Breast epithelium (tissue), 4 donors: ENCODE results near the gene CHST15. TPM values are rescaled to one million over a fixed set of nuclear protein-coding genes. Genes with fewer than 3 reads are reported as not detected.

Source experiments
- DNase-seq, 2 donors: peaks; one replicate each; pipeline ENCODE4 v3.0.0-alpha.2; 2019; ENCODE audit warnings: low spot score in 2 of 2
- H3K27ac ChIP-seq, 2 donors: fragments of 200-600 bp; sonication (generic) in 1 of 2; one replicate each; pipeline ENCODE4 v1.5.1; 2016 to 2019; ENCODE audit warnings: mild to moderate bottlenecking in 1 of 2
- H3K27me3 ChIP-seq, 2 donors: fragments of 200-600 bp; sonication (generic) in 1 of 2; one replicate each; pipeline versions ENCODE4 v1.5.1 to v1.6.0; 2017 to 2019; ENCODE audit warnings: control low read depth in 1 of 2, mild to moderate bottlenecking in 1 of 2
- H3K36me3 ChIP-seq: fragments of 200-600 bp; one replicate; pipeline ENCODE4 v1.5.1; 2019
- H3K4me1 ChIP-seq, 2 donors: fragments of 200-600 bp; sonication (generic); one replicate each; pipeline ENCODE4 v1.5.1; 2016 to 2019; ENCODE audit warnings: control low read depth in 1 of 2
- H3K4me3 ChIP-seq, 3 donors: fragments of 200-600 bp; sonication (generic); 1 replicate in 2 of 3; 2 replicates in 1 of 3; pipeline ENCODE4 v1.5.1; 2016 to 2019; ENCODE audit warnings: mild to moderate bottlenecking in 3 of 3, moderate library complexity in 2 of 3
- H3K9me3 ChIP-seq, 2 donors: fragments of 200-600 bp; sonication (generic) in 1 of 2; one replicate each; pipeline ENCODE4 v1.5.1; 2016 to 2019; ENCODE audit warnings: control low read depth in 1 of 2
- POLR2A ChIP-seq: fragments of 450-650 bp; IDR thresholded peaks from one replicate; pipeline ENCODE4 v1.6.1; 2016; ENCODE audit warnings: antibody characterized with exemption, mild to moderate bottlenecking, moderate library complexity
- POLR2AphosphoS5 ChIP-seq, 3 donors: sonication (generic); formaldehyde crosslinking; IDR thresholded peaks; one replicate each; pipeline ENCODE4 v1.6.1; 2017; ENCODE audit warnings: antibody characterized with exemption in 3 of 3
- intact Hi-C: fragments of 100-400 bp; cut with DNase I; formaldehyde crosslinking; loops from one replicate; pipeline ENCODE4 v1.15.1; 2023; ENCODE audit warnings: low total_unique reads
- total RNA-seq, 3 donors: library from RNA; depleted of rRNA; stranded (reverse); fragments of >200 nt; gene quantifications; one replicate each; pipeline ENCODE4 v1.1.0, GENCODE V29; 2016
- TF ChIP-seq, protein P1 (sequence below), 3 donors: fragments of 450-650 bp; IDR thresholded peaks; one replicate each; pipeline ENCODE4 v1.5.1; 2016 to 2017; ENCODE audit warnings: antibody characterized with exemption in 3 of 3, mild to moderate bottlenecking in 3 of 3, moderate library complexity in 3 of 3

The CHST15 gene
- total RNA-seq, 3 donors from 2014 or later, result 19.0 to 57.8 (median 56.4) TPM

DNA sequence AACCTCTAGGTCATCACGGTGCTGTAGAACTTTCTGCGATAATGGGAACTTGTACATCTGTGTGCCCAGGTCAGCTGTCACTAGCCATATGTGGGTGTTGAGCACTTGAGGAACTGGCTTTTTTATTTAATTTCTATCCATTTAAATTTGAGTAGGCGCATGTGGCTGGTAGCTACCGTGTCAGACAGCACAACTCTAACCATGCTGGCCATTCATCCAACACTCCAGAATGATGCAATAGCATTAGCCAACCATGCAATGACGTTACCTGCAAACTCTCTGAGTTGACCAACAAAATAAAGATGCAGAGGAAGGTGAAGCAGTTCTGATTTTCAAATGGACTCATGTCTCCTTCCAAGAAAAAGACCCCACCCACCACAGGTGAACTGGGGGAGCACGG, 24.4 kb upstream of the CHST15 start:
- no peak overlapping the region for H3K4me3 ChIP-seq
- no peaks in the 10 kb centered on the region for H3K27me3 ChIP-seq
- no peaks in the 10 kb centered on the region for H3K9me3 ChIP-seq
- H3K4me1 ChIP-seq, result no peaks in the 10 kb centered on the region
- intact Hi-C loops, result no loop called here
- TF ChIP-seq POLR2A (no peak), POLR2AphosphoS5 (IDR thresholded peaks at IDR 0.05) (no peak)
- TF ChIP-seq, protein P1, sequence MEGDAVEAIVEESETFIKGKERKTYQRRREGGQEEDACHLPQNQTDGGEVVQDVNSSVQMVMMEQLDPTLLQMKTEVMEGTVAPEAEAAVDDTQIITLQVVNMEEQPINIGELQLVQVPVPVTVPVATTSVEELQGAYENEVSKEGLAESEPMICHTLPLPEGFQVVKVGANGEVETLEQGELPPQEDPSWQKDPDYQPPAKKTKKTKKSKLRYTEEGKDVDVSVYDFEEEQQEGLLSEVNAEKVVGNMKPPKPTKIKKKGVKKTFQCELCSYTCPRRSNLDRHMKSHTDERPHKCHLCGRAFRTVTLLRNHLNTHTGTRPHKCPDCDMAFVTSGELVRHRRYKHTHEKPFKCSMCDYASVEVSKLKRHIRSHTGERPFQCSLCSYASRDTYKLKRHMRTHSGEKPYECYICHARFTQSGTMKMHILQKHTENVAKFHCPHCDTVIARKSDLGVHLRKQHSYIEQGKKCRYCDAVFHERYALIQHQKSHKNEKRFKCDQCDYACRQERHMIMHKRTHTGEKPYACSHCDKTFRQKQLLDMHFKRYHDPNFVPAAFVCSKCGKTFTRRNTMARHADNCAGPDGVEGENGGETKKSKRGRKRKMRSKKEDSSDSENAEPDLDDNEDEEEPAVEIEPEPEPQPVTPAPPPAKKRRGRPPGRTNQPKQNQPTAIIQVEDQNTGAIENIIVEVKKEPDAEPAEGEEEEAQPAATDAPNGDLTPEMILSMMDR (IDR thresholded peaks at IDR 0.05), result no peak
- H3K36me3 ChIP-seq, result no peaks in the 10 kb centered on the region
- DNase-seq, result no peak
- H3K27ac ChIP-seq, result no peak overlapping the region

DNA sequence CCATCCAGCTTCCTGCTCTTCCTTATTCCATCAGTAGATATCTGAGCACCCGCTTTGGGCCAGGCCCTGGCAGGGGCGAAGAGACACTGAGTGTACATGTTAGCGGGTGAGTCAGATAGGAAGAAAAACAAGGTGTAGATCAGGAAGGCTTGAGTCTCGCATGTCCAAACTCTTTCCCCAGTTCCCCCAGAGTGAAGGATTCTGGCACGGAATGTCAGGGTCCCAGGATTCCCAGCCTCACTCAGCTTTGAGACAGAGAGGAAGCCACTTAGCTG, 24.1 kb upstream of the CHST15 start:
- no peaks in the 10 kb centered on the region for H3K4me1 ChIP-seq
- H3K4me3 ChIP-seq, result no peak overlapping the region
- no peaks in the 10 kb centered on the region for H3K9me3 ChIP-seq
- intact Hi-C loops, result no loop called here
- H3K27ac ChIP-seq, result no peak overlapping the region
- H3K36me3 ChIP-seq, result no peaks in the 10 kb centered on the region
- DNase-seq, result no peak
- TF ChIP-seq POLR2A (no peak), POLR2AphosphoS5 (IDR thresholded peaks at IDR 0.05) (no peak)
- TF ChIP-seq, protein P1 (IDR thresholded peaks at IDR 0.05), result no peak
- no peaks in the 10 kb centered on the region for H3K27me3 ChIP-seq

DNA sequence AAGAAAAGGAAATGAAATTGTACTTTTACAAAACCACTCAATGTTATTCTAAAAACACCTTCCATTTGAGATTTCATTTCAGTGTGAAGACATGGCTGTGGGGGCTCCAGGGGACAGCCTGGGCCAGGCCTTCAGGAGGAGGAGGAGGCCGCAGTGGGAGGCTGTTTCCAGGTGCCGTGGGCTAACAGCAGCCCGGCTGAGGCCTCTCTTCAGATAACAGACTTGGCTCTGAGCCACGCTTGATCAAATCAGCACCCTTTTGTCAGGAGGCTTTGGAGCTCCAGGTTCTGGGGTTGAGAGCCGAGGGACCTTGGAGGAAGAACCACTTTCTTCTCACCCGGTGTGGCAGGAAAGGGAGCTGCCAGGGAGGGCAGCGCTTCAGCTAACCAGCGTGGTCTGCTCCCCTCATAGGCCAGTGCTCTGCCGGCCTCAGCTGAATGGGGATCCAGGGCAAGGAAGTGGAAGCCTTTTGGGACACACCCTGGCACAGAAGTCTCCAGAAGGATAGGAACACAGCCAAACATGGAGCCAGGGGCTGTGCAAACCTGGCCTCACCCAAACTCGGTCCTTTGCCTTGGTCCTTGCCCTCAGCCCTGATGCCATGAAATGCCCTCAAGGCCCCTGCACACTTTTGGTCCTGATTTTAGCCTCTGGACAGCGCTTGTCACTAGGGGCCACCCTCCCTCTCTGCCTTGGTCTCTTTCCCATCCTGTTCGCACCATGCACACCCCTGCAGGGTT, 23.5 kb upstream of the CHST15 start:
- no peaks in the 10 kb centered on the region for H3K36me3 ChIP-seq
- H3K27me3 ChIP-seq, result no peaks in the 10 kb centered on the region
- TF ChIP-seq POLR2AphosphoS5 (IDR thresholded peaks at IDR 0.05) (no peak), POLR2A (no peak)
- TF ChIP-seq, protein P1 (IDR thresholded peaks at IDR 0.05), result no peak
- no peak for DNase-seq
- H3K4me3 ChIP-seq, result no peak overlapping the region
- no peaks in the 10 kb centered on the region for H3K9me3 ChIP-seq
- intact Hi-C loops, result no loop called here
- no peaks in the 10 kb centered on the region for H3K4me1 ChIP-seq
- H3K27ac ChIP-seq, result no peak overlapping the region

DNA sequence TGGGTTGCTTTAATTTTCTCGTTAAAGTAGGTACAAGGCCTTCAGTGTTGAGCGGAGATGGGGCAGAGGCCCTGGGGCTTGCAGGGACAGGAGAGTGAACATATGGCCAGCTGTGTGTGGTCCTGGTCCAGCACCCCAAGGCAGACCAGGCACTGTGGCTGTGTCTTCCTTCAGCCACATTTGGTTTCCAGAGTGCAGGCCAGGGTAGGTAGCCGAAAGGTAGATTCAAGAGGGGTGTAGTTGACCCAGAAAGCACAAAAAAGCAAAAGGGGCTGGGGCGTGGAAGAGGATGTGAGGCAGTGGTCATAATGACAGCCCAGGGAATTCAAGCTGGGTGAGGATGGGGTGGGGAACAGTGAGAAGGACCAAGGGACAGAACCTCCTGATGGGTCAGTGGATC, 21.3 kb upstream of the CHST15 start:
- DNase-seq, result no peak

DNA sequence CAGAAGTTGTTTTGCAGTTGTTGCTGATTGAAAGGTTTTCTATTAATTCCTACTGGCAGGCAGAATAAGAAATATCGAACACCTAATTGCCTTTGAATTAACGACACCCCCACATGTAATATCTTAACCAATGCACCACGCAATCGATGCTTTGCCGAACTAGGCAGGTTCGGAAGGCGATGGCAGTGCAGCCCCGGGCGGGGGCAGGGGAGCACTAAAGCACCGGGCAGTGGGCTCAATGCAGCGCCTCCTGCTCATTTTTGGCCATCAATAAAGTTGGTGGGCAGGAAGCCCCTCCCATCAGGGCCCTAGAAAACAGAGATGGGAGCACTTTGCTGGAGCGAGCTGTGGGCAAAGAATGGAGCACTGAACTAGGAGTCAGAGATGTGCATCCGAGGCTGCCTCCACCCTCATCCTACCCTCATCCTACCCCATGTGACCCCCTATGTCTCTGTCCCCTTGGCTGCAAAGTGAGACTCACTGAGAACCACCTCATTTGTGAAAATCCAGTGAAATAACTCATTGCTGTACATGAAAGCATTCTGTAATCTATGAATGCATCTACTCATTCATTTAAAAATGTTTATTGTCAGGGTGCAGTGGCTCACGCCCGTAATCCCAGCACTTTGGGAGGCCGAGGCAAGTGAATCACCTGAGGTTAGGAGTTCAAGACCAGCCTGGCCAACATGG, 19.6 kb upstream of the CHST15 start:
- Histone ChIP-seq H3K9me3 (no peaks in the 10 kb centered on the region), H3K36me3 (no peaks in the 10 kb centered on the region), H3K27ac (no peak overlapping the region), H3K4me3 (no peak overlapping the region), H3K27me3 (no peaks in the 10 kb centered on the region), H3K4me1 (no peaks in the 10 kb centered on the region)
- DNase-seq, result no peak
- intact Hi-C loops, result no loop called here
- TF ChIP-seq POLR2AphosphoS5 (IDR thresholded peaks at IDR 0.05), result no peak
- TF ChIP-seq, protein P1 (IDR thresholded peaks at IDR 0.05), result no peak
- TF ChIP-seq POLR2A, result no peak

More for the DNA sequence above, 21.3 kb upstream of the CHST15 start:
- Histone ChIP-seq H3K36me3 (no peaks in the 10 kb centered on the region), H3K9me3 (no peaks in the 10 kb centered on the region), H3K4me3 (no peak overlapping the region), H3K27me3 (no peaks in the 10 kb centered on the region), H3K4me1 (no peaks in the 10 kb centered on the region), H3K27ac (no peak overlapping the region)
- TF ChIP-seq, protein P1 (IDR thresholded peaks at IDR 0.05), result no peak
- no peak for TF ChIP-seq POLR2A
- no peak for TF ChIP-seq POLR2AphosphoS5 (IDR thresholded peaks at IDR 0.05)
- intact Hi-C loops, result no loop called here
